ENCODE results near the gene PCBP2. TPM values are rescaled to one million over a fixed set of nuclear protein-coding genes. Genes with fewer than 3 reads are reported as not detected.
A peak's percentile ranks its signal among the peaks of the same experiment; 100 is the strongest.

The PCBP2 gene
- total RNA-seq, 1 experiment from 2014 or later, result 856 TPM

DNA sequence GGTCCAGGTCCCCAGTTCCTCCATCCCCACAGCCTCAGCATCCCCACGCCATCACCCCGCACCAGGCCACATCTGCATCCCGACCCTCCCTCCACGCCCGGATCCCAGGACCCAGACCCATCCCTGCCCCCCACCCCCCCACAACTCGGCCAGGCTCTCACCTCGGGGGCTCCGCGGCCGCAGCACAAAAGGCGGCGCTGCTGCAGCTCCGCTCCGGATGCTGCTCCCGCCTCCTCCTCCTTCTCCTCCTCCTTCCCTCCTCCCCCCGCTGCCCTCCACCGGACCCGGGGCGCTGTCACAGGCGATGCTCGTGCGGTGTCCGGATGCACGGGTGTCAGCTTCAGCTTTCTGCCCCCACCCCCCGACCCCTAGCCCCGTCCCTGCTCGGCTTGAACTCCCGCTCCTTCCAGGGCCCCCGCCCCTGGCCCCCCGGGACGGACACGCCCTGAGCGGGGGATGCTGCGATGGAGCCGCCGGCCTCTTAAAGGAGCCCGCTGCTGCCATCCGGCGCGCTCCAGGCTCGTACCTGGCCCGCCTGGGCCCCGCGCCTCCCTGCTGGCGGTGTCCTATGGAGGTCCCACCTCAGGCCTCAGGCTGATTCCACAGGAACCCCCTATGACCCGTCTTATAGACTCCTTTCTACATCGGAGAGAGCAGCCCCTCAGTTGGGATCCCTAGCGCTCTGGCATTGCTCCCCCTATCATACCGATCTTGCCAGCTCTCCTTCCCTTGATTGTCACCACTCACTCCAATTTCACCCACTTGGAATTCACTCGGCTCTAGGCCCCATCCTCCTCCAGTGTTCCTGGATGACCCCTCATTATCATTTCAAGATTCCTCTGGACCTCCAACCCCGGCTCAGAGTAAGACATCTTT lies 47.6 kb downstream of the PCBP2 start, which contains the start of gene MAP3K12:
Gene MAP3K12 (minus strand): TSS at position 193 of the 876 bp plus-strand sequence. CDS start 12,067 bp downstream, outside the sequence.
- Histone ChIP-seq H4K20me1 (ENCODE audit: insufficient read depth) (no peaks in the 10 kb centered on the region), H2AFZ (ENCODE audit: low read depth, low read length, poor library complexity, severe bottlenecking) (no peak within 1 kb of the TSS), H3K9me2 (ENCODE audit: insufficient read depth) (no peaks in the 10 kb centered on the region), H3K4me1 (ENCODE audit: control insufficient read depth in 1 of 2, insufficient read depth in 2 of 2, low read length in 2 of 2) (peaks cover 13 to 43% of the 10 kb centered on the region in 2 experiments), H3K9ac (ENCODE audit: low read length) (peak within 1 kb of the TSS; percentile 88), H3K79me2 (ENCODE audit: insufficient read depth, low read length) (peaks cover 16% of the 10 kb centered on the region), H3K36me3 (ENCODE audit: control insufficient read depth in 1 of 2, insufficient read depth in 2 of 2, low read length in 2 of 2) (no peaks in the 10 kb centered on the region; a peak in 2 of 4 replicates), H3K27me3 (ENCODE audit: insufficient read depth, low read length) (no peaks in the 10 kb centered on the region), H3K4me3 (replicated peaks in 1 of 2; ENCODE audit: low read depth in 1 of 2, low read length in 2 of 2) (peak within 1 kb of the TSS; percentile 75 to 87), H3K4me2 (ENCODE audit: low read length) (peak within 1 kb of the TSS; percentile 89), H3K27ac (ENCODE audit: low read depth, low read length) (peak within 1 kb of the TSS; percentile 90), H3K9me3 (ENCODE audit: control insufficient read depth in 1 of 2, insufficient read depth in 1 of 2, low read depth in 1 of 2, low read length in 2 of 2) (no peaks in the 10 kb centered on the region)
- intact Hi-C loops (cut with micrococcal nuclease), result loop anchor here (2.0 kb wide), 1 partner anchor 179 kb away; the partner anchor contains the start of gene AAAS
- CTCF ChIA-PET, result interaction anchor here (0.5 to 2.5 kb wide), 8 partner anchors 9 to 1431 kb away, joined by 3 to 29 read pairs (median 4); partner anchors contain the start of genes AAAS and ATP5MC2
- TF ChIP-seq POLR2AphosphoS5 (IDR thresholded peaks at IDR 0.05; ENCODE audit: low read depth, low read length) (peak; percentile 10), EZH2 (IDR thresholded peaks at IDR 0.05) (no peak), TCF7L2 (IDR thresholded peaks at IDR 0.05; ENCODE audit: borderline replicate concordance, extremely low read depth, insufficient read depth, insufficient read length) (peak; percentile 6), EGR1 (IDR thresholded peaks at IDR 0.05; ENCODE audit: low read depth) (no peak), JUND (IDR thresholded peaks at IDR 0.05) (no peak), CBX3 (IDR thresholded peaks at IDR 0.05; ENCODE audit: low read depth) (no peak)
- BruUV-seq (replicated peaks), result no TSS peak
- ATAC-seq (peak; percentile 34), DNase-seq (ENCODE audit: low read depth, low spot score) (no peak)
- POLR2A ChIA-PET, result interaction anchor here (1.0 kb wide), 1 partner anchor 204 kb away, joined by 3 read pairs; the partner anchor contains the start of gene PFDN5
- RAD21 ChIA-PET (ENCODE audit: low non-redundant PET in 1 of 2, low total read pairs in 2 of 2, uncharacterized antibody in 2 of 2, unreplicated experiment in 2 of 2), result interaction anchor here in 1 of 2 experiments (0.7 kb wide), 1 partner anchor 320 kb away, joined by 3 read pairs; no protein-coding TSS in a partner anchor
